ENCODE data around the gene NEDD9.

DNA sequence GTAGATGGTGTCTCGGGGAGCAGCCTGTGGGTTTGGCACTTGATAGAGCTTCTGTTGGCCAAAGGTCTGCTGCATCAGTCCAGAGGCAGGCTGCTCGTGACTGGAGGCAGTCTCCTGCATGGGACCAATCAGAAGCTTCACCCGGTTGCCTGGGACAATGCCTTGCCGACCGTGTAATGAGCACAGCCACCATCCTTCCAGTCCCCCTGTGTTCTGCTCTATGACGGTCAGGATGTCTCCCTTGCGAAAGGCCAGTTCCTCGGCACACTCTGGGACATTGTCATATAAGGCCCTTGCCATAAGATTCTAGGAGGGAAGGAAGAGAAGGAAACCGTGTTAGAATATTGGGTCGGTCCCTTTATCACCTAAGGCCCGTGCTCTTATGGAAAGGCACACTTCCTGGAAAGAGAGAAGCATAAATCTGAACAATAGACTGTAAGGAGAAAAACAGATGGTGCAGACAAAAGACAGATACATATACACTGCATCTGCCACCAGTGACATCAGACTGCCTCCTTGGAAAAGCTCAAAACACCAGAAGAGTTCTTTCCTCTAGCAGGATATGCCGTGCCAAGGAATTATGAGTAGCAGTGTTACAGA, 18.9 kb downstream of the NEDD9 start:
- TF ChIP-seq, protein P1, sequence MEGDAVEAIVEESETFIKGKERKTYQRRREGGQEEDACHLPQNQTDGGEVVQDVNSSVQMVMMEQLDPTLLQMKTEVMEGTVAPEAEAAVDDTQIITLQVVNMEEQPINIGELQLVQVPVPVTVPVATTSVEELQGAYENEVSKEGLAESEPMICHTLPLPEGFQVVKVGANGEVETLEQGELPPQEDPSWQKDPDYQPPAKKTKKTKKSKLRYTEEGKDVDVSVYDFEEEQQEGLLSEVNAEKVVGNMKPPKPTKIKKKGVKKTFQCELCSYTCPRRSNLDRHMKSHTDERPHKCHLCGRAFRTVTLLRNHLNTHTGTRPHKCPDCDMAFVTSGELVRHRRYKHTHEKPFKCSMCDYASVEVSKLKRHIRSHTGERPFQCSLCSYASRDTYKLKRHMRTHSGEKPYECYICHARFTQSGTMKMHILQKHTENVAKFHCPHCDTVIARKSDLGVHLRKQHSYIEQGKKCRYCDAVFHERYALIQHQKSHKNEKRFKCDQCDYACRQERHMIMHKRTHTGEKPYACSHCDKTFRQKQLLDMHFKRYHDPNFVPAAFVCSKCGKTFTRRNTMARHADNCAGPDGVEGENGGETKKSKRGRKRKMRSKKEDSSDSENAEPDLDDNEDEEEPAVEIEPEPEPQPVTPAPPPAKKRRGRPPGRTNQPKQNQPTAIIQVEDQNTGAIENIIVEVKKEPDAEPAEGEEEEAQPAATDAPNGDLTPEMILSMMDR (conservative IDR thresholded peaks at IDR 0.05 in 1 of 2, IDR thresholded peaks at IDR 0.05 in 1 of 2; ENCODE audit: low read depth in 1 of 2, low read length in 2 of 2): no peak
- TF ChIP-seq EZH2 (IDR thresholded peaks at IDR 0.05; ENCODE audit: low read length, missing control alignments): no peak

All from fibroblast of lung (primary cell).